ENCODE measurements around the gene PTCD1. TPM values are rescaled to one million over a fixed set of nuclear protein-coding genes. Genes with fewer than 3 reads are reported as not detected.

PTCD1 gene
- total and polyA plus RNA-seq, 9 of the 15 experiments (the other 6 are each of a cell fraction or from before 2014, with no cell fraction given), result 0.46 to 17.1 (median 6.2) TPM

DNA sequence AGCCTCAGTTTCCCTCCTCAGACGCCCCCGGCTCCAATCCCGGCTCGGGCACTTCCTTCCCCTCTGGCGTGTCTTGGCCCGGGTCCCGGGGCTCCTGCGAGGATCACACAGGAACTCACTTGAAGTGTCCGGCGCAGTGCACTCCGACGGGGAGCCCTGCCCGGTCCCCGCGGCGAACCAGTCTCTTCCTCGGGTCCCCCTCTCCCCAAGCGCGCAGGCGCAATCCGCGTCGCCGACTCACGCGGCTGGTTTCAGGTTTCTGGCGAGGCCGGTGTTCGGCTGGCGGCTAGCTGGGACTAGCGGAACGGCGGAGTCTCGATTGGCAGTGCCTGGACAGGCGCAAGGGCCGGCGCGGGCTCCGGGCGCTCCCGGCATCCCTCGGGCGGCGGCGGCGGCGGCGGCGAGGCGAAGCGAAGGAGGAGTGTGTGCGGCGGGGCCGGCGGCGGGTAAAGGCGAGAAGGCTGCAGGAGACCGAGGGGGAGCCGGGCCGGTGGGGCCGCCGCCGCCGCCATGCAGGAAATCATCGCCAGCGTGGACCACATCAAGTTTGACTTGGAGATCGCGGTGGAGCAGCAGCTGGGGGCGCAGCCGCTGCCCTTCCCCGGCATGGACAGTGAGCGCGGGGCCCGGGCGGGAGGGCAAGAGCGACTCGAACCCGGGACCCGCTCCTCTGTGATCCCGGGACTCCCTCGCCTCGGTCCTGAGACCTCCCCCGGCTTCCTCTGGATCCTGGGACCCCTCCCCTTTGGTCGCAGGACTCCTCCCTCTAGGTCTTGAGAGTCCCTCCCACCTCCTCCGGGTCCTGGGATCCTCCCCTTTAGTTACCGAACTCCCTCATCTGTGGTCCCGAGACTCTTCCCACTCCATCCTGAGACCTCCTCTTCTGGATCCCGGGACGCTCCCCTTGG, at the start of gene PTCD1, which contains the start of gene CPSF4 (continued):
- TF ChIP-seq PCBP1 (IDR thresholded peaks at IDR 0.05; ENCODE audit: low read depth, low read length, poor library complexity, severe bottlenecking) (no peak), NONO (IDR thresholded peaks at IDR 0.05; ENCODE audit: low read depth in 2 of 2, low read length in 1 of 2) (peak; percentile 76 to 89; a peak in 3 of 4 replicates), ZBTB12 (CRISPR knock-in tag; IDR thresholded peaks at IDR 0.05) (no peak), BDP1 (IDR thresholded peaks at IDR 0.05; ENCODE audit: insufficient read depth, insufficient read length) (no peak)

GRCh38 chr7:99485094-99485493, 46.5 kb upstream of the PTCD1 start:
- Histone ChIP-seq H3K27me3 (ENCODE audit: control insufficient read depth in 2 of 2, insufficient read depth in 2 of 2, low read length in 2 of 2) (no peaks in the 10 kb centered on the region), H3K4me3 (no peak overlapping the region), H3K9me1 (ENCODE audit: control insufficient read depth, insufficient read depth, low read length) (no peaks in the 10 kb centered on the region), H3K9me3 (replicated peaks; ENCODE audit: control insufficient read depth, insufficient read depth, low read depth, low read length) (0 out of 2 replicates have a peak, but pooled peaks cover 4% of the 10 kb centered on the region), H3K79me2 (ENCODE audit: control insufficient read depth, insufficient read depth, low read length) (peaks cover 8% of the 10 kb centered on the region; the same call in 1 of the 3 replicates), H3K9ac (ENCODE audit: insufficient read depth in 1 of 2, low read depth in 2 of 2, low read length in 2 of 2) (no peak overlapping the region), H3K36me3 (ENCODE audit: control insufficient read depth, insufficient read depth, low read length) (peaks cover 52% of the 10 kb centered on the region), H3K4me2 (ENCODE audit: insufficient read depth, low read length) (no peak overlapping the region), H2AFZ (ENCODE audit: low read depth, low read length) (no peak overlapping the region), H4K20me1 (replicated peaks; ENCODE audit: control insufficient read depth, insufficient read depth, low read length) (no peaks in the 10 kb centered on the region), H3K4me1 (replicated peaks in 1 of 2; ENCODE audit: control insufficient read depth in 2 of 2, insufficient read depth in 2 of 2, low read length in 2 of 2) (no peaks in the 10 kb centered on the region), H3K27ac (ENCODE audit: extremely low read depth, low read depth, low read length) (no peak overlapping the region)
- no TSS peak for BruUV-seq (replicated peaks)
- intact Hi-C loops (cut with micrococcal nuclease), result no loop called here
- no peak for FAIRE-seq
- POLR2A ChIA-PET, result interaction anchor here (0.6 to 1.9 kb wide), 6 partner anchors 9 to 67 kb away, joined by 3 to 5 read pairs (median 4); partner anchors contain the start of gene ZKSCAN5
- 74% methylated on average over 5 of the region's 5 CpGs for WGBS (ENCODE audit: insufficient coverage, low coverage, missing lambda C conversion rate)
- ATAC-seq, result no peak
- peak in 1 of 4 experiments; percentile 4 for DNase-seq (ENCODE audit: extremely low read depth in 1 of 4, low spot score in 3 of 4)
- CTCF ChIA-PET (ENCODE audit: low intra/inter-chr PET ratio), result no interaction called here
- in situ Hi-C loops (cut with MboI), result no loop called here
- TF ChIP-seq CBFA2T2 (conservative IDR thresholded peaks at IDR 0.05) (no peak), ZFP1 (CRISPR knock-in tag; IDR thresholded peaks at IDR 0.05) (no peak), FOS (IDR thresholded peaks at IDR 0.05; ENCODE audit: extremely low read depth, insufficient read length) (no peak), TEAD4 (IDR thresholded peaks at IDR 0.05; ENCODE audit: low read length) (no peak), TEAD4 (CRISPR knock-in tag; IDR thresholded peaks at IDR 0.05; ENCODE audit: borderline replicate concordance) (no peak), ATF6 (CRISPR knock-in tag; IDR thresholded peaks at IDR 0.05) (no peak)
